Tibial artery (tissue), 4 donors: Measurements from ENCODE around the gene OSBPL7.

ENCODE experiments used
- DNase-seq, 2 donors: peaks; one replicate each; pipeline ENCODE4 v3.0.0-alpha.2; 2019
- H3K27ac ChIP-seq, 2 donors: fragments of 200-600 bp; sonication (generic) in 1 of 2; 1 replicate in 1 of 2; 2 replicates in 1 of 2; pipeline ENCODE4 v1.5.1; 2018 to 2019; ENCODE audit warnings: mild to moderate bottlenecking in 1 of 2
- H3K27me3 ChIP-seq, 2 donors: fragments of 200-600 bp; sonication (generic) in 1 of 2; one replicate each; pipeline versions ENCODE4 v1.5.1 to v1.6.0; 2016 to 2019
- H3K36me3 ChIP-seq, 3 donors: fragments of 200-600 bp; sonication (generic) in 2 of 3; one replicate each; pipeline ENCODE4 v1.5.1; 2016 to 2019; ENCODE audit warnings: mild to moderate bottlenecking in 2 of 3
- H3K4me1 ChIP-seq, 4 donors: fragments of 200-600 bp; sonication (generic) in 2 of 4; 1 replicate in 3 of 4; 2 replicates in 1 of 4; pipeline ENCODE4 v1.5.1; 2016 to 2019
- H3K4me3 ChIP-seq, 2 donors: fragments of 200-600 bp; sonication (generic) in 1 of 2; 1 replicate in 1 of 2; 2 replicates in 1 of 2; pipeline ENCODE4 v1.5.1; 2018 to 2019; ENCODE audit warnings: mild to moderate bottlenecking in 2 of 2
- H3K9me3 ChIP-seq, 3 donors: fragments of 200-600 bp; sonication (generic) in 1 of 3; one replicate each; pipeline ENCODE4 v1.5.1; 2016 to 2019
- CTCF ChIP-seq, 2 experiments: fragments of 200-600 bp in 1 of 2; fragments of 450-650 bp in 1 of 2; IDR thresholded peaks; one replicate each; pipeline ENCODE4 v1.5.1; 2017 to 2019; ENCODE audit warnings: antibody characterized with exemption in 2 of 2, mild to moderate bottlenecking in 1 of 2, moderate library complexity in 1 of 2
- intact Hi-C: fragments of 100-400 bp; cut with DNase I; formaldehyde crosslinking; loops from one replicate; pipeline ENCODE4 v1.15.0; 2023; ENCODE audit warnings: low total_unique reads

Gene OSBPL7

GRCh38 chr17:47792457-47792856 lies 29.1 kb downstream of the OSBPL7 start:
- no peaks in the 10 kb centered on the region for H3K9me3 ChIP-seq
- peaks cover 0 to 75% of the 10 kb centered on the region in 2 donors for H3K27me3 ChIP-seq
- no peaks in the 10 kb centered on the region for H3K36me3 ChIP-seq
- no peak overlapping the region for H3K4me3 ChIP-seq
- no peak for DNase-seq
- intact Hi-C loops = no loop called here
- H3K27ac ChIP-seq = no peak overlapping the region
- no peak for TF ChIP-seq CTCF (IDR thresholded peaks at IDR 0.05)
- peaks cover 0 to 9% (median 7%) of the 10 kb centered on the region in 4 donors for H3K4me1 ChIP-seq

GRCh38 chr17:47791025-47791424 lies 30.6 kb downstream of the OSBPL7 start:
- H3K4me1 ChIP-seq = peaks cover 0 to 9% (median 7%) of the 10 kb centered on the region in 4 donors
- TF ChIP-seq CTCF (IDR thresholded peaks at IDR 0.05) = no peak
- H3K27me3 ChIP-seq = peaks cover 0 to 69% of the 10 kb centered on the region in 2 donors
- H3K27ac ChIP-seq = no peak overlapping the region
- no peaks in the 10 kb centered on the region for H3K9me3 ChIP-seq
- DNase-seq = no peak
- intact Hi-C loops = no loop called here
- no peak overlapping the region for H3K4me3 ChIP-seq
- H3K36me3 ChIP-seq = no peaks in the 10 kb centered on the region

GRCh38 chr17:47789611-47790561 lies 31.7 kb downstream of the OSBPL7 start:
- DNase-seq = no peak
- no peaks in the 10 kb centered on the region for H3K36me3 ChIP-seq
- peaks cover 0 to 73% of the 10 kb centered on the region in 2 donors for H3K27me3 ChIP-seq

DNA sequence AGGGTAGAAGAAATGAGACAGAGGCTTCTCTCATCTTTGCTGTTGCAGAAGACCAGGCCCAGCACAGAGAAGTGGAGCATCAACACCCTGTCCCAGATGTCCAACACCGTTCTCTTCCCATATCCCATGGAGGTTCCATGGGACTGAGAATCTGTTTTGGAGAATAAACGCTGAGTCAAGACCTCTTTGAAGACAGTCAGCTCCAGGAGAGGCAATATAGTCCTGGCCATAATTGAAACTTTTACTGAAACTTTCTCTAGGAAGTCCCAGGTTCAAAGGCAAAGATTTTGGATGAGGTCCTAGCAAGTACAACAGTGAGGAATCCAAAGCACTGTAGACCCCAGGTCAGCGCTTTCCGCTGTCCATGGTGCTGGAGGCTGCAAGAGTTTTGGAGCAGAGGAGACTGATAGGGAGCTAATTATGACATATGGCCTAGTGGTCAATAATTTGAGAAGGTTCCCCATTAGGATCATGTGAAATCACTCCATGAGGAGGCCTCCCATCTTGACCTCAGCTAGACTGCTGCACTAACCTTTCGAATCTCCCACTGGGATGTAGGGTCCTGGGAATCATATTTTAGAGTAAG lies 36.0 kb downstream of the OSBPL7 start:
- DNase-seq = no peak
- intact Hi-C loops = no loop called here
- peaks cover 0 to 45% of the 10 kb centered on the region in 2 donors for H3K27me3 ChIP-seq
- no peaks in the 10 kb centered on the region for H3K36me3 ChIP-seq
- H3K9me3 ChIP-seq = no peaks in the 10 kb centered on the region
- no peak overlapping the region for H3K4me3 ChIP-seq
- no peak overlapping the region for H3K27ac ChIP-seq
- TF ChIP-seq CTCF (IDR thresholded peaks at IDR 0.05) = no peak
- peaks cover 0 to 9% (median 7%) of the 10 kb centered on the region in 4 donors for H3K4me1 ChIP-seq

More at GRCh38 chr17:47789611-47790561, 31.7 kb downstream of the OSBPL7 start:
- TF ChIP-seq CTCF (IDR thresholded peaks at IDR 0.05) = peak; percentile 22 to 34
- peak overlapping the region in 1 of 2 donors; percentile 45 for H3K4me3 ChIP-seq
- peaks cover 0 to 9% (median 7%) of the 10 kb centered on the region in 4 donors for H3K4me1 ChIP-seq
- no peaks in the 10 kb centered on the region for H3K9me3 ChIP-seq
- no peak overlapping the region for H3K27ac ChIP-seq
- intact Hi-C loops = no loop called here

DNA sequence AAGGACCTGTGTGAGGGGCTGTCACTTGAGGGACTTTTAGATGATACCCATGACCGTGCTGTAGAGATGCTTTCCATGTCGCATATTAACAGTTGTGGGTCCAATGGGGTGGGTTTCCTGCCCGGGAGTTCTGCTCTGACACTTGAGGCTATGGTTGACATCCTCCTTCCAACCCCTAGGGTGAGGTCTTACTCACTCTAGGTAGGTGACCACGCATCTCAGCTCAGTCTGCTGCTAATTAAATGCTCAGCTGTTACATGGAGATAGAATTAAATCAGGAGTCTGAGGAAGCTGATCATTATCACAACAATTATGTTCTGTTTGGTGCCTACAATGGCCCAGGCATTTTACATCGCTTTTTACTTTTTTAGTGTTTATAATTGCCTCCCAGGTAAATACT lies 40.2 kb downstream of the OSBPL7 start:
- no peak for TF ChIP-seq CTCF (IDR thresholded peaks at IDR 0.05)
- H3K4me3 ChIP-seq = no peak overlapping the region
- DNase-seq = no peak
- no peak overlapping the region for H3K27ac ChIP-seq
- peaks cover 0 to 49% of the 10 kb centered on the region in 2 donors for H3K27me3 ChIP-seq
- H3K36me3 ChIP-seq = no peaks in the 10 kb centered on the region
- H3K4me1 ChIP-seq = peaks cover 0 to 4% (median 0%) of the 10 kb centered on the region in 4 donors
- H3K9me3 ChIP-seq = no peaks in the 10 kb centered on the region
- intact Hi-C loops = no loop called here
